DMS153 treated with DMSO at 0.1 percent for 48 hours (cell line): Measurements from ENCODE around the gene ZNF133.

Experiments used
- DNase-seq: peaks from one replicate; lab custom pipeline; 2025; ENCODE audit not compliant: unreplicated experiment; lab: John Stamatoyannopoulos, UW

ZNF133 gene

DNA sequence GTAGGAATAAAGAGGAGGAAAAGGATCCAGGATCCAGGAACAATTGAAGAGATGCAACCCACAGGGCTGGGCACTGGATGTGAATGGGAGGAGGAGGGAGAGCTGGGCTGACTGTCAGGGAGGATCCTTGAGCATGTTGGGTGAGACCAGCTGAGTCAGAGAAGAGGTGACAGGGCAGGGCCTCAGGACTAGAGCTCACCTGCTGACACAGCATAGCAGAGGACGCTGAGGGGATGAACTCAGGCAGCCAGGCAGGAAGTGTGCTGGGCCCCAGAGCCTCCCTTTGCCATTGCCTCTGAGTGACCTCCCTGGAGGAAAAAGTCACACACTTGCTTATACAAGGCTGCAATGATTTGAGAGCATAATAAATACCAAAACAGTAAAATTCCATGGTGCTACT lies 72.3 kb downstream of the ZNF133 start:
- DNase-seq: no peak

DNA sequence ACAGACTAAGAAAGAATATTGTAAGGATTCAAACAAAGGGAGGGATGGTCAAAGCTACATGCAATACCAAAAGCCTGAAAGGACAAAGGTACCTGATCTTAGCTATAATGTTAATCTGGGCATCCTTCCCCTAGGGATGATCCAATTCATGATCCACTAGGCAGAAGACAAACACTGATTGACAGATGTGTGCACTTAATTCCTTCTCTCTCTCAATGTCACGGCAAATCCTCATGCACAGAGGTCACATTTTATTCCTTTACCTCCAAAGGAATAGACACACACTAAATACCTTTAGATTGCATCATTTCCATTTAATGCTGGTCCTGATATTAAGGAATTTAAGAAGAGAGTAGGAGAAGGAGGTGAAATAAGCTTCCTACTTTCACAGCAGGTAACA lies 73.4 kb downstream of the ZNF133 start:
- DNase-seq: no peak

- DNase-seq: no peak
Measured at GRCh38 chr20:18362916-18363315, 74.6 kb downstream of the ZNF133 start.

- DNase-seq: no peak
Measured at GRCh38 chr20:18363708-18364107, 75.4 kb downstream of the ZNF133 start.

- DNase-seq: no peak
Measured at GRCh38 chr20:18364768-18365167, 76.4 kb downstream of the ZNF133 start.
